ENCODE results near the gene TFB1M. TPM values are rescaled to one million over a fixed set of nuclear protein-coding genes. Genes with fewer than 3 reads are reported as not detected.
"Not testable (repeated sequence)": the region's sequence is repeated elsewhere in the genome, so short reads cannot be mapped to it uniquely, and the experiment has no call there.

Gene TFB1M
- total RNA-seq, 2 experiments from 2014 or later: 24.6 to 28.1 TPM

DNA sequence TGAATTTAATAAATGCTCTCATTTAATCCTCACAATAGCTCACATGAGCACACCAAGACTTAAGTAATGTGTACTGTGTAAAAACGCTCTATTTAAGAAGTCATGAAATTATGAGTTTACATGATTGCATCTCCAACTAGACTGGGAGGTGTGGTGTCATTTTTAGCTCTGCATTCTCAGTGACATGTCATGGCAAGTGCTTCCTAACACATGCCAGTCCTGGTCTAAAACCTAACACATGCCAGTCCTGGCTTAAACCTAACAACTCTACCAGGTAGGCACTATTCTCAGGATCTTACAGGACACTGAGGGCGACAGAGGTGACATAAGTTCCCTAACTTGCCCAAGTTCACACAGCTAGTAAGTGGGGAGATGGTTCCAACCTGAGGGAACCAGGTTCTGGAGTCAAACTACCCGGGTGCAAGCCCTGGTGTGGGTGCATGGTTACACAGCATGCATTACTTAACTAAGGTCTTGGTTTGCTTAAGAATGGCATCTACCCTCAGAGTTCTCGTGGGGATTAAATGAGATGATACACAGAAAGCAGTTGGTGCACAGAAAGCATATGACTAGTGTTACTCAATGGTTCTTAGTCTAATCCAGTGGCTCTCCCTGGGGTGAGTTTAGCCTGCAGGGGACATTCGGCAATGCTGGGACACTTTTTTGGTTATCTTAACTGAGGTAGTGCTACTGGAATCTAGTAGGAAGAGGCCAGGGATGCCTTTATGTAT lies 35.8 kb downstream of the TFB1M start:
- Mint-ChIP-seq H3K27me3 (no peaks in the 10 kb centered on the region), H3K27ac (no peak overlapping the region), H3K9me3 (no peaks in the 10 kb centered on the region), H3K36me3 (ENCODE audit: low read depth) (peaks cover 37% of the 10 kb centered on the region), H3K4me3 (no peak overlapping the region), H3K4me1 (peaks cover 2% of the 10 kb centered on the region)
- no peak for DNase-seq
- ChIA-PET CTCF (no interaction called here), POLR2A (interaction anchor here (1.5 kb wide), 1 partner anchor 21 kb away, joined by 3 read pairs; no protein-coding TSS in a partner anchor)

DNA sequence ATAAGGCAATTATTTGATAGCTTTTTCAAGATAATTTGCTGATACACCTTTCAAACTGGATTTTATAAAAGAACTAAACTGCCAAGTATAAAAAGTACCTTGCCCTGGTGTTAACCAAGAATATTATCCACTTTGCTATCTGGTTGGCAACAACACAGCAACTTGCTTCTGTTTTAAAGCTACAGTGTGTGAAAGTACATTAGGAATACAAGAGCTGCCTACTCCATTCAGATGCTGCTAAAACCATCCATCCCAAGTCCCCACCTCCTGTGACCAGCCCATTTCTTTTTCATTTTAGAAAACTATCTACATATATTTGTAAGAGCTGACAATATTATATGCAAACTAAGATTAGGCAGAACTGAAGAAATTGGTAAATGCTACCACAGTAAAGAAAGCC lies 37.6 kb downstream of the TFB1M start:
- no peak overlapping the region for H3K4me3 Mint-ChIP-seq
- peaks cover 4% of the 10 kb centered on the region for H3K4me1 Mint-ChIP-seq
- ChIA-PET POLR2A (interaction anchor here (1.0 kb wide), 1 partner anchor 35 kb away, joined by 3 read pairs; no protein-coding TSS in a partner anchor), CTCF (interaction anchor here (0.8 to 1.1 kb wide), 3 partner anchors 8 to 99 kb away, joined by 3 read pairs; no protein-coding TSS in a partner anchor)
- no peaks in the 10 kb centered on the region for H3K9me3 Mint-ChIP-seq
- peaks cover 31% of the 10 kb centered on the region for H3K36me3 Mint-ChIP-seq (ENCODE audit: low read depth)
- H3K27me3 Mint-ChIP-seq: no peaks in the 10 kb centered on the region
- DNase-seq: no peak
- H3K27ac Mint-ChIP-seq: no peak overlapping the region

DNA sequence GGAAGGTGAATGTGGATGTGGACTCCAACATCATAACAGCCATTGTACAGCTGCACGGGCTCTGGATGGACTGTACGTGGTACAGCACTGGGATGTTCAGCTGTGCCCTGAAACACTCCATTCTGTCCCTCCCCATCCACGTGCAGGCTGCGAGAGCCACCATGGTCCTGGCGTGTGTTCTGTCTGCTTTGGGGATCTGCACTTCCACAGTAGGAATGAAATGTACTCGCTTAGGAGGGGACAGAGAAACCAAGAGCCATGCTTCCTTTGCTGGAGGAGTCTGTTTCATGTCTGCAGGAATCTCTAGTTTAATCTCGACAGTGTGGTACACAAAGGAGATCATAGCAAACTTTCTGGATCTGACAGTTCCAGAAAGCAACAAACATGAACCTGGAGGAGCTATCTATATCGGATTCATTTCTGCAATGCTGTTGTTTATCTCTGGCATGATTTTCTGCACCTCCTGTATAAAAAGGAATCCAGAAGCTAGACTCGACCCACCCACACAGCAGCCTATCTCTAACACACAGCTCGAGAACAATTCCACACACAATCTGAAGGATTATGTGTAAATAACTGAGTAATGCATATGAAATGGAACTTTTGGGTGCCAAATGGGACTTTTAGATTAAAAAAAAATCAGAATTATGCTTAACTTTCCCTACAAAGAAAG lies 38.3 kb downstream of the TFB1M start:
- Mint-ChIP-seq H3K27me3 (no peaks in the 10 kb centered on the region), H3K27ac (no peak overlapping the region), H3K4me1 (peaks cover 4% of the 10 kb centered on the region), H3K36me3 (ENCODE audit: low read depth) (peaks cover 28% of the 10 kb centered on the region), H3K9me3 (no peaks in the 10 kb centered on the region), H3K4me3 (no peak overlapping the region)
- no peak for DNase-seq
- ChIA-PET CTCF (interaction anchor here (0.8 kb wide), 1 partner anchor 99 kb away, joined by 3 read pairs; no protein-coding TSS in a partner anchor), POLR2A (interaction anchor here (1.0 kb wide), 1 partner anchor 36 kb away, joined by 3 read pairs; no protein-coding TSS in a partner anchor)

DNA sequence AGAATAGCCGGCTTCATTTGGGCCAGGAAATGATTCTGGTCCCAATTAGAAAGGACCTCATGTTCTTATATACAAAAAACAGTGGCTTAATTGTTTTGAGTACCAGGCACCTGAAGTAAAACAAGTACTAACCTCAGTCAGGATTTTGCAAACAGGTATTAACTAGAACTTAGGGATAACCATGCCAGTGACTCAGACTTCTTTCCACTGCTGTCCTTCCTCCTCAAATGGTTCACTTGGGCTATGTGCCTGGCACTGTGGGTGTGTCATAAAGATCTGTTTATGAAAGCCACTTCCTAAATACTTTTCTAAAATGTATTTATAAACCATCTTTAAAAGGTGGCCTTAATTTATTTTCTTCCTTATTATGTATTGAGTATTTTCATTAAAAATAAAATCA lies 39.8 kb downstream of the TFB1M start:
- ChIA-PET POLR2A (no interaction called here), CTCF (no interaction called here)
- Mint-ChIP-seq H3K27me3 (no peaks in the 10 kb centered on the region), H3K9me3 (no peaks in the 10 kb centered on the region), H3K4me1 (peaks cover 4% of the 10 kb centered on the region), H3K4me3 (no peak overlapping the region), H3K27ac (no peak overlapping the region), H3K36me3 (ENCODE audit: low read depth) (peaks cover 24% of the 10 kb centered on the region)
- no peak for DNase-seq

DNA sequence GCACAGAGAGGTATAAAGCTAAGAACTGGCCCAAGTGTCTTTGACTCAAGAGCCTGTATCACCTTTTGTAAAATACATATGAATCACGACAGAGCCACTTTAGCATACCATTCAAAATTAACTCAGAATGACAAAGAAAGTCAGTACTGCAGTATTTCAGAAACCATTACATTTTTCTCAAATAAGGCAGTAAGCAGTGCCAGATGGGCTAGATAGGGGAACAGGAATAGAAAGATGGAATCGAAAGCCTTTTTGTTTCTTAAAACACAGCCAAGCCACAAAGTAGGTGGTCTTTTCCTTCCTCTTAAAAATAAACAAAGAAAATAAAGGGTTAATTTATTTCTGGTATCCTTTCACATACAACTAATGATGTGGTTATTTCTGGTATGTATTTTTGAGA lies 40.2 kb downstream of the TFB1M start:
- no peak overlapping the region for H3K4me3 Mint-ChIP-seq
- CTCF ChIA-PET: no interaction called here

DNA sequence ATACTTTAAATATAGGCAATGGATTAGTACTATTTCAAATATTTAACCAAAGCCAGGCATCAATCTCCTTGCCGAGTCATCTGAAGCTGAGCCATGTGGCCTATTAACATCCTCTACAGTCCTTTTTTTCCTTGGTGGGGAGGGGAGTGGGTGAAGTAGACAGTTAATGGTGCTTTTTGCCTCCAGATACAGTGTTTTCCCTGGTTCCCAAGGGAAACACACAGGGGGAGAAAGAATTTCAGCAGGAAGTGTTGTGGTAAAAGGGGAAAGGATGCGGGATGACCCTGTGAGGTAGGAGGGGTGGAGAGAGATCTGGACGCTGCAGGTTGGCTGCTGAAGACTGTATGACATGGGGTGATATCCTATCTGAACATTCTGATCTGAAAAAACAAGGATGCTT lies 40.9 kb downstream of the TFB1M start:
- POLR2A ChIA-PET: no interaction called here
- no peak for DNase-seq
- Mint-ChIP-seq H3K4me3 (no peak overlapping the region), H3K4me1 (peaks cover 4% of the 10 kb centered on the region), H3K27ac (no peak overlapping the region), H3K36me3 (ENCODE audit: low read depth) (peaks cover 19% of the 10 kb centered on the region), H3K27me3 (no peaks in the 10 kb centered on the region), H3K9me3 (no peaks in the 10 kb centered on the region)
- CTCF ChIA-PET: interaction anchor here (1.3 kb wide), 1 partner anchor 95 kb away, joined by 3 read pairs; no protein-coding TSS in a partner anchor

More for the DNA sequence above, 40.2 kb downstream of the TFB1M start:
- Mint-ChIP-seq H3K4me1 (peaks cover 4% of the 10 kb centered on the region), H3K36me3 (ENCODE audit: low read depth) (peaks cover 20% of the 10 kb centered on the region), H3K27ac (no peak overlapping the region), H3K9me3 (no peaks in the 10 kb centered on the region), H3K27me3 (no peaks in the 10 kb centered on the region)
- POLR2A ChIA-PET: no interaction called here
- DNase-seq: no peak

DNA sequence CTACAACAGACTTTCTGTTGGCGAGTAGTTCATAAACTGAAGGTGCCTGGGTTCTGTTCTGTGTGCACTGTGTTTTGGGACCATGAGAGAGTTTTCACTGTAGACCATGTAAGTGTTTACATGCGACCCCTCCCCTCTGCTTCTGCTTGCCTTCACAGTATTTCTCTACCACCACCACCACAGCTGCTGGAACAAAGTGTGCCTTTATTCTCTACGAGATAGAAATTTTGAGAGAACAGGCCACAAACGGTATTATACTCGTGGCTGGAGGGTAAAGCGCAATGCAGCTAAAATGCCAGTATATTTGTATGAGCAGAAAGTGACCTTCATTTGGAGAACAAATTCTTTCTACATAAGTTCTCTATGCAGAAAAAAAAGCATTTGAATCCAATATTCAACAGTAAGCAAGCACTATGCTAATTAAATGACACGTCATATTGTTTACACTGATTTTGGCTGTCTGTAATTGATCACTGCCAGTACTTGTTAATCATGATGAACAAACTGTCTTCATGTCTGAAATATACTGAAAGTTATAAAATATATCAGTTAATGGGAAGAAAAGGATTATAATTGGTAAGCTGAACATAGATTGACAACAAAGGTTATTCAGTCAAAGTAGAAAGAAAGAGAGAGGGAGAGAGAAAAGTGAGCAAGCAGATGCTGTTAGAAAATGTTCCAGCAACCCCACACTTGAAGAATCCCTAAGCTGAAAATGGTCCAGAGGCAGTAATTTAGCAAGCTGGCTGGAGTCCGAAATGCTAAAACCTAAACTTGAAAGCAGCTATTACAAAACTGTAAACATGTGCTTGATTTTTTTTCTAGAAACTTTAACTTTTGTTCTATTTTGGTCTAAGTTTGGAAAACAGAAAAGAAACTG lies 41.7 kb downstream of the TFB1M start:
- DNase-seq: no peak
- H3K4me1 Mint-ChIP-seq: peaks cover 8% of the 10 kb centered on the region
- CTCF ChIA-PET: interaction anchor here (1.3 to 1.4 kb wide), 2 partner anchors 24 to 94 kb away, joined by 3 read pairs; no protein-coding TSS in a partner anchor
- H3K4me3 Mint-ChIP-seq: no peak overlapping the region
- no peak overlapping the region for H3K27ac Mint-ChIP-seq
- peaks cover 19% of the 10 kb centered on the region for H3K36me3 Mint-ChIP-seq (ENCODE audit: low read depth)
- no peaks in the 10 kb centered on the region for H3K27me3 Mint-ChIP-seq
- POLR2A ChIA-PET: no interaction called here
- H3K9me3 Mint-ChIP-seq: no peaks in the 10 kb centered on the region

DNA sequence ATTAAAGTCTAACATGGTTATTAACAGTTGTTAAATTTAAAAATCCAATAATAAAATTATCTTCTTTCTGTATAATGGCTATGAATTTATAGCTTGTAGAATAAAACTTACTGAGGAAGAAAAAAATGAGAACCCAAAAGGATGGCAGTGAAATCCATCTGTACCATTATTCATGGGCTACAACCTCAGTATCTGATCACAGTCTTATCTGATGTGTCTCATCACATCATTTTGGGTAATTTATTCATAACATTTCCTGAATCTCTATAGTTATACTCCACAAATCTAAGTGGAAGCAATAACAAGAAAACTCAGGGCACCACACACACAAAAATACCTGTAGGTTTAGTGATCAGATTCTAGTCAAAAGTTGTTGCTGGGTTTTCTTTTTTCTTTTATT lies 43.1 kb downstream of the TFB1M start:
- no peak overlapping the region for H3K4me3 Mint-ChIP-seq
- CTCF ChIA-PET: interaction anchor here (1.5 to 1.7 kb wide), 2 partner anchors 13 to 17 kb away, joined by 3 to 5 read pairs; no protein-coding TSS in a partner anchor
- H3K4me1 Mint-ChIP-seq: peaks cover 8% of the 10 kb centered on the region
- no peaks in the 10 kb centered on the region for H3K9me3 Mint-ChIP-seq
- no peak overlapping the region for H3K27ac Mint-ChIP-seq
- no peaks in the 10 kb centered on the region for H3K27me3 Mint-ChIP-seq
- H3K36me3 Mint-ChIP-seq (ENCODE audit: low read depth): peaks cover 21% of the 10 kb centered on the region
- DNase-seq: no peak
- POLR2A ChIA-PET: no interaction called here

DNA sequence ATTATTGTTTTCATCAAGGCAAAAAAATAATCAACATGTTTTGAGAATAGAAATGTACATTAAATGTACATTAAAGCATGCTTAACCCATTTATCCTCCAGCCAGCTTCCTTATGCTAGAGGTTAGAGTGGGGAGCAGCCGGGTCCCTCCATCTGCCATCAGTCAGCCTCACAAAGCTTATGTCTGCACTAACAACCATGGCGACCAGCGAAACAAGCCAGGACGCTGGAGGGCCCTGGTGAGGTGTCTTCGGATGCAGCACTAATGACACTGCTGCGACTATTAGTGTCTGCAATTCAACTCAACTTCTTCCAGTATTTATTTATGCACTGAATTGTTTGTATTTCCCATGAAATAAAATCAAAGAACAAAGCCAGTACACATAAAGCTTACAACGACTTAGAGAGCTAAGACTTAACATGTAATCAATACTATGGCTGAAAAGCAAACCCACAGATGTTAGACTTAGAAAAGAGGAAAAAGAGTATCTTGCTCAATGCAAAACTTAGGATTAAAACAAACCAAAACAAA lies 43.7 kb downstream of the TFB1M start:
- ChIA-PET CTCF (interaction anchor here (1.5 to 1.7 kb wide), 3 partner anchors 12 to 18 kb away, joined by 3 to 5 read pairs (median 3); no protein-coding TSS in a partner anchor), POLR2A (no interaction called here)
- H3K27me3 Mint-ChIP-seq: no peaks in the 10 kb centered on the region

DNA sequence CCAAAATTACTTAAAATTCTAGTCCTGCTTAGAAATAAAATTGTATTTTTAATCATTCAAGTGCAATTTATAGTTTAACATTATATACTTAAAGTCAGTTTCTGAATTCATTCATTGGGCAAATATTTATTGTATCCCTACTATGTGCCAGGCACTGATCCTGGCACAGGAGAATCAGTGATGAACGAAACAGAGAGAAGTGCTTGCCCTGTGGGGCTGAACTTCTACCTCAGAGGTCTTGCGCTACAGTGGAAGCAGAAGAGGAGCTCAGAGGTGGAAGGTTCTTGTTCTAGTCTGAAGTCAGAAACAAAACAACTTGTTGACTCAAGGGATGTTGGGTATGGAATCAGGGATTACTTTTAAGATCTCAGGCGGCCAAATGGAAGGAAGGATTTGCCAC lies 44.5 kb downstream of the TFB1M start:
- H3K4me3 Mint-ChIP-seq: no peak overlapping the region
- peaks cover 8% of the 10 kb centered on the region for H3K4me1 Mint-ChIP-seq
- CTCF ChIA-PET: interaction anchor here (0.6 to 1.6 kb wide), 4 partner anchors 11 to 1812 kb away, joined by 3 to 5 read pairs (median 4); no protein-coding TSS in a partner anchor
- DNase-seq: no peak
- peaks cover 12% of the 10 kb centered on the region for H3K36me3 Mint-ChIP-seq (ENCODE audit: low read depth)
- H3K27me3 Mint-ChIP-seq: no peaks in the 10 kb centered on the region
- H3K27ac Mint-ChIP-seq: no peak overlapping the region
- no peaks in the 10 kb centered on the region for H3K9me3 Mint-ChIP-seq
- POLR2A ChIA-PET: no interaction called here

More for the DNA sequence above, 43.7 kb downstream of the TFB1M start:
- peaks cover 17% of the 10 kb centered on the region for H3K36me3 Mint-ChIP-seq (ENCODE audit: low read depth)
- H3K4me1 Mint-ChIP-seq: peaks cover 8% of the 10 kb centered on the region
- no peak overlapping the region for H3K4me3 Mint-ChIP-seq
- no peaks in the 10 kb centered on the region for H3K9me3 Mint-ChIP-seq
- no peak overlapping the region for H3K27ac Mint-ChIP-seq
- no peak for DNase-seq

DNA sequence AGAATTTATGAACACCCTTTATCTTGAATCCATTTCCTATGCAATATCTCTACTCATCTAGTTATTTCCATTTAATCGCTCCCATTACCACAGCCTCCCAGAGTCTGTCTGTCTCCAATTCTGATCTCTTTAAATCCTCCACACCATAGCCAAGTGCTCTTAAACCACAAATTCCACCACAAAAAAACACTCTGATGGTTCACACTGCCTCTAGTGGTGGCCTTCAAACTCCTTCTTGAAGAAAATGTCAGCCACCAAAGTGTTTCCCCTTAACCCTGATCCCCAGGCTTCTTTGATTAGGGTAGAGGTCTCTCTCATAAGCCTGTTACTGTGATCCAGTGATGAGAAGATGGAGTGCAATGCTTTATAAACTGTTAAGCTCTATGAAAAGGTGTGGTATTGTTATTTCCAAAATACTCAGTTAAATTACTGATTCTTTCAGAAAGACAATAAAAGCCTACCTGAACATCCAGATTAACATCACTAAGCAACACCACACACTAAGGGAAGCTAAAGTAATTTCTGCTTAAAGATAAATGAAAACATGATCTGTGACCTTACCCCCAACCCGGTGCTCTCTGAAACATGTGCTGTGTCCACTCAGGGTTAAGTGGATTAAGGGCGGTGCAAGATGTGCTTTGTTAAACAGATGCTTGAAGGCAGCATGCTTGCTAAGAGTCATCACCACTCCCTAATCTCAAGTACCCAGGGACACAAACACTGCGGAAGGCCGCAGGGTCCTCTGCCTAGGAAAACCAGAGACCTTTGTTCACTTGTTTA lies 46.0 kb downstream of the TFB1M start:
- DNase-seq, H3K27ac Mint-ChIP-seq, H3K27me3 Mint-ChIP-seq, H3K4me3 Mint-ChIP-seq, POLR2A ChIA-PET, H3K4me1 Mint-ChIP-seq, H3K9me3 Mint-ChIP-seq: not testable (repeated sequence)
- CTCF ChIA-PET: interaction anchor here (0.6 to 1.5 kb wide), 4 partner anchors 14 to 91 kb away, joined by 3 to 5 read pairs (median 4); no protein-coding TSS in a partner anchor
- peaks cover 15% of the 10 kb centered on the region for H3K36me3 Mint-ChIP-seq (ENCODE audit: low read depth)

DNA sequence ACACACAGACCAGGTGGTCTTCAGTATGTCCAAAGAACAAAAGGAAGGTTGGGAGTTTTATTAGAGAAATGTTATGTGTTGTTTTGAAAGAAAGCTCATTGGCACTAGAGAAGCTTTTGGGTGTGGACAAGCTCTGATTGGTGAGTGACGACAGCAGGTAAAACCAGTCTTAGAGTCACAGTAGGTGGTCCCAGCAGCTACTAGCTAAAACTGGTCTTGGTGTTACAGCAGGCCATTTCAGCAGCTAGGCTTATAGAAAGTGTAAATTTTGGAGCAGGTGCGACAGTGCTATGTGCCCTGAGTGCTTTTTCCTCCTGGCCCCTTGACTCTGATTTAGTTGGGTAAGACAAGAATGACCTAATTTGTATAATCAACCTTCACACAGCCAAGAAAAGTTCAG lies 46.9 kb downstream of the TFB1M start:
- no peaks in the 10 kb centered on the region for H3K9me3 Mint-ChIP-seq
- no peak overlapping the region for H3K4me3 Mint-ChIP-seq
- ChIA-PET CTCF (interaction anchor here (0.7 to 1.5 kb wide), 4 partner anchors 10 to 616 kb away, joined by 3 to 5 read pairs (median 4); no protein-coding TSS in a partner anchor), POLR2A (no interaction called here)
- H3K4me1 Mint-ChIP-seq: peaks cover 5% of the 10 kb centered on the region
- no peak for DNase-seq
- H3K27ac Mint-ChIP-seq: no peak overlapping the region
- no peaks in the 10 kb centered on the region for H3K27me3 Mint-ChIP-seq
- peaks cover 19% of the 10 kb centered on the region for H3K36me3 Mint-ChIP-seq (ENCODE audit: low read depth)

Data from activated CD4-positive, alpha-beta memory T cell treated with anti-CD3 and anti-CD28 coated beads, Interleukin-2, amount 10 ng/mL, durations not matched to agents 7 days and 5 days (primary cell).